HFFc6 (cell line): ENCODE data around the gene CENPU. TPM values are rescaled to one million over a fixed set of nuclear protein-coding genes. Genes with fewer than 3 reads are reported as not detected.
"Not testable (repeated sequence)": the region's sequence is repeated elsewhere in the genome, so short reads cannot be mapped to it uniquely, and the experiment has no call there.

Source experiments
- DNase-seq: peaks from one replicate; pipeline ENCODE4 v3.0.0-alpha.2; 2018
- H3K27ac Mint-ChIP-seq: 2 replicates; pipeline ENCODE4 v1.8.0; 2020; ENCODE audit warnings: mild to moderate bottlenecking, mixed read lengths
- H3K27me3 Mint-ChIP-seq: 2 replicates; pipeline ENCODE4 v1.8.0; 2021; ENCODE audit warnings: mild to moderate bottlenecking, moderate library complexity, mixed read lengths; ENCODE audit not compliant: insufficient read depth
- H3K36me3 Mint-ChIP-seq: 2 replicates; pipeline ENCODE4 v1.8.0; 2021; ENCODE audit warnings: low read depth, mixed read lengths
- H3K4me1 Mint-ChIP-seq: 2 replicates; pipeline ENCODE4 v1.8.0; 2020; ENCODE audit warnings: low read depth, mixed read lengths
- H3K4me3 Mint-ChIP-seq: 2 replicates; pipeline ENCODE4 v1.8.0; 2020; ENCODE audit warnings: mild to moderate bottlenecking, moderate library complexity, mixed read lengths
- H3K9me3 Mint-ChIP-seq: 2 replicates; pipeline ENCODE4 v1.8.0; 2020; ENCODE audit warnings: mild to moderate bottlenecking, mixed read lengths
- CTCF ChIP-seq: fragments of 200-600 bp; sonication (generic); IDR thresholded peaks from 2 replicates; pipeline ENCODE4 v1.5.0; 2021; ENCODE audit warnings: antibody characterized with exemption, mild to moderate bottlenecking
- long read RNA-seq: library from polyadenylated mRNA; unstranded; transcript quantifications from one replicate; pipeline ENCODE4 v2.0.0, GENCODE V29; 2019
- total RNA-seq, 6 experiments: library from RNA; stranded (reverse); fragmentation: NEBNext Ultra II Directional; extraction: Animal tissue kit (Norgen Biotek cat#: 25700); gene quantifications; 2 replicates in 1 of 6; 3 replicates in 5 of 6; pipeline ENCODE4 v1.2.3, GENCODE V29; 2021

Gene CENPU
- 10 to 100 TPM in 5 of 6 experiments, 1 to 10 TPM in 1; 8.8 to 19.1 (median 17.0) TPM for total RNA-seq
- long read RNA-seq, transcript CENPU-201 (13 exons, 1,998 nt): major isoform, 13 of 18 reads
- long read RNA-seq, partial matches to known transcripts: 1 of 18 reads
- long read RNA-seq, other reads (novel, unspliced or antisense): 1 of 18 reads

DNA sequence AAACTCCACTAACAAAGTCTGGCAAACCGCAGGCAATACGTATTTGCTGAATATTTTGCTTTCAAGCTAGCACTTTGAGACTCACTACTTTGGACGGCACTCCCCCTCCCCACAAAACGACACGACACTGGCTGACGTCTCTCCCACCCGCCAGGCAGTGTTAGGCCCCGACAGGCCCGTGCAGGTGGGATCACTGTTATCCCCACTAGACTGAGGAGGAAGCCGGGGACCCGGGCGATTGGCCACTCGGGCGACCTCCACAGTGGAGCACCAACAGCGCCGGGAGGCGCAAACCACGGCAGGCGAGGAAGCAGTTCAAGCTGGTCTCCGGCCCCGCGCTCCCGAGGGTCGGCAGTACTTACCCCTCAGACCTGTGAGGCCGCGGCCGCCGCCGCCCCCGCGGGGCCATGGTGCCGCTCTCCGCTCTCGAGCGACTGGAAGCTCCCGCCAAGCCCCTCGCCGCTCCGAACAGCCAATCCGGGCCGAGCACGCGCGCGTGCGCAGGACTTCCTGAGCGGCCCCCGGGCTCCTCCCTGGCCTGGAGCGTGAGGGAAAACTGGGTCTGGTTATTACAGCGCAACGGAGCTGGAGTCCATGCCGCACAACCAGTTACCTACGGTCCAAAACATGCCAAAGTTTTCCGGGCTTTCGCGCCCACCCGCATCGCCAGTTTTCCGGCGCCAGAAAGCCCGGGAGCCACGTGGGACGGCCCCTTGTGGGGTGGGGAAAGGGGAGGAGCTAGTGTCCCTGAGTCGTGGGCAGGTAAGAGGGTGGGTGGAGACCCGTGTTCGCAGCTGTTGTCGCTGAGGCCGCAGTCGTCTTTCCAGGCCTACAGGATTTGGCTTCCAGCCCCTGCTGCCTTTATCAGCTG is at the start of gene CENPU:
Gene CENPU (minus strand): TSS at position 443 of the 871 bp plus-strand sequence. CDS start 34 bp downstream, at position 409.
- peak; percentile 97 for DNase-seq
- no peaks in the 10 kb centered on the region for H3K36me3 Mint-ChIP-seq
- H3K4me3 Mint-ChIP-seq: peak within 1 kb of the TSS; percentile 98
- no peaks in the 10 kb centered on the region; the same call in none of the 2 replicates for H3K27me3 Mint-ChIP-seq
- no peak for TF ChIP-seq CTCF
- H3K27ac Mint-ChIP-seq: peak within 1 kb of the TSS; percentile 87
- H3K4me1 Mint-ChIP-seq: peaks cover 26% of the 10 kb centered on the region
- H3K9me3 Mint-ChIP-seq: no peaks in the 10 kb centered on the region

GRCh38 chr4:184782731-184783373 is 49.0 kb upstream of the CENPU start:
- Mint-ChIP-seq H3K9me3 (no peaks in the 10 kb centered on the region), H3K27me3 (peaks cover 2% of the 10 kb centered on the region; the same call in 1 of the 2 replicates), H3K36me3 (peaks cover 12% of the 10 kb centered on the region), H3K4me3 (no peak overlapping the region), H3K27ac (no peak overlapping the region), H3K4me1 (no peaks in the 10 kb centered on the region)
- no peak for TF ChIP-seq CTCF
- no peak for DNase-seq

DNA sequence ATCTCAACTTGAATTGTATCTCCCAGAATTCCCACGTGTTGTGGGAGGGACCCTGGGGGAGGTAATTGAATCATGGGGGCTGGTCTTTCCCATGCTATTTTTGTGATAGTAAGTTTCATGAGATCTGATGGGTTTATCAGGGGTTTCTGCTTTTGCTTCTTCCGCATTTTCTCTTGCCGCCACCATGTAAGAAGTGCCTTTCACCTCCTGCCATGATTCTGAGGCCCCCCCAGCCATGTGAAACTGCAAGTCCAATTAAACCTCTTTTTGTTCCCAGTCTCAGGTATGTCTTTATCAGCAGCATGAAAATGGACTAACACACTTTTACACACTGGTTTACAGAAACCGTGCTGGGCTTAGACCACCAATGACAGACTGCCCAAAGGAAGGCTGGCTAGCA is 45.3 kb upstream of the CENPU start:
- H3K4me1 Mint-ChIP-seq, H3K27me3 Mint-ChIP-seq, H3K27ac Mint-ChIP-seq, DNase-seq, H3K36me3 Mint-ChIP-seq, H3K4me3 Mint-ChIP-seq, H3K9me3 Mint-ChIP-seq: not testable (repeated sequence)

- no peak overlapping the region for H3K4me3 Mint-ChIP-seq
- no peaks in the 10 kb centered on the region for H3K9me3 Mint-ChIP-seq
- no peaks in the 10 kb centered on the region for H3K4me1 Mint-ChIP-seq
- H3K36me3 Mint-ChIP-seq: peaks cover 6% of the 10 kb centered on the region
- no peak overlapping the region for H3K27ac Mint-ChIP-seq
- no peak for DNase-seq
- H3K27me3 Mint-ChIP-seq: peaks cover 4% of the 10 kb centered on the region
- TF ChIP-seq CTCF: no peak
Observed at GRCh38 chr4:184778325-184778724, 44.4 kb upstream of the CENPU start.

DNA sequence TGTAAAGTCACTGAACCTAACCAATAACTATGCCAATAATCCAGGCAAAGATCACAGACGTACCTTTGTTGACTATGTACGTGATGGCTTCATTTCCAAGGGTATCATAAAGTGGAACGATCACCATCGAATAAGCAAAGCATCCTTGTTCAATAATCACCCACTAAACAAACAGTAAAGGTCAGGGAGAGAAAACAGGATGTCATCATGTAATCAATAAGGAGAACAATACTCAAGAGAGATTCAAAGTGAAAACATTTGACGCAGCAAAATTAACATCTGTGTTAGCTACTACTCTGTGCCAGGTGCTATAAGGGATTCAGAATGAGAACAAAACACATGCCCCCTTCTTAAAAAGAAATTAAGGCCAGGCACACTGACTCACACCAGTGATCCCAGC is 42.9 kb upstream of the CENPU start:
- Mint-ChIP-seq H3K27ac (no peak overlapping the region), H3K27me3 (peaks cover 4% of the 10 kb centered on the region), H3K36me3 (peaks cover 6% of the 10 kb centered on the region), H3K4me3 (no peak overlapping the region), H3K4me1 (no peaks in the 10 kb centered on the region), H3K9me3 (no peaks in the 10 kb centered on the region)
- DNase-seq: no peak
- TF ChIP-seq CTCF: no peak
